IPS DF 4.7 (cell line): ENCODE results near the gene FEM1B.

Experiments used
- DNase-seq: peaks from one replicate; pipeline ENCODE4 v3.0.0-alpha.2; 2013; ENCODE audit warnings: low spot score; ENCODE audit errors: extremely low read depth

The FEM1B gene

GRCh38 chr15:68258692-68259091 lies 18.9 kb upstream of the FEM1B start:
- no peak for DNase-seq

DNA sequence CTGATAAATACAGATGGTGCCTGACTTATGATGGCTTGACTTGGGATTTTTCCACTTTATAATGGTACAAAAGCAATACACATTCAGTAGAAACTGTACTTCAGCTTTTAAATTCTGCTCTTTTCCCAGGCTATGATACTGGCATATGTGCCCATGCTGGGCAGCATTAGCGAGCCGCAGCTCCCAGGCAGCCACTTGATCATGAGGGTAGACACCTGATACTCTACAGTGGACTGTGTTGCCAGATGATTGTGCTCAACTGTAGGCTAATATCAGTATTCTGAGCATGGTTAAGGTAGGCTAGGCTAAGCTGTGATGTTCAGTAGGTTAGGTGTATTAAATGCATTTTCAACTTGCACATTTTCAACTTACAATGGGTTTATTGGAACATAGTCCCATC lies 17.7 kb upstream of the FEM1B start:
- no peak for DNase-seq

DNA sequence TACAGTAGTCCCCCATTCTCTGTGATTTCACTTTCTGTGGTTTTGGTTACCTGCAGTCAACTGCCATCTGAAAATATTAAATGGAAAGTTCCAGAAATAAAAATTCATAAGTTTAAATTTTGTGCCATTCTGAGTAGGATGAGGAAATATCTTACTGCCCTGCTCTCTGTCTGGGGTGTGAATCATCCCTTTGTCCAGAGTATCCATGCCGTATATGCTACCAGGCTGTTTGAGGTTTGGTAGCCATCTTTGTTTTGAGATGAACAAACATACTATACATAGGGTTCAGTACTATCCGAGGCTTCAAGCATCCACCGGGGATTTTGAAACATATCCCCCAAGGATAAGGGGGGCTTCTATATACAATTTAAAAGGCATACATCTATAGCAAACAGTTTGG lies 16.3 kb upstream of the FEM1B start:
- DNase-seq, result no peak

DNA sequence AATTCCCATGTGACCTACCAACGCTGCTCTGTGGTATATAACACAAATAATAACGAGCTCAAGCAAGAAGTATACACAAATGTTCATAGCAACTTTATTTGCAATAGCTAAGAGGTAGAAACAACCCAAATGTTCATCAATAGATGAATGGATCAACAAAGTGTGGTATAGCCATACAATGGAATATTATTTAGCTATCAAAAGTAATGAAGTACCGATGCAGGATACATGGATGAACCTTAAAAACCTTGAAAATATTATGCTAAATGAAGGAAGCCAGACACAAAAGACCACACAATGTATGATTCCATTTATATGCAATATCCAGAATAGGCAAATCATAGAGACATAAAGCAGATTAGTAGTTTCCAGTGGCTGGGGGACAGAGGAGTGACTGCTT lies 15.6 kb upstream of the FEM1B start:
- DNase-seq, result no peak

GRCh38 chr15:68262514-68263356 lies 14.8 kb upstream of the FEM1B start:
- no peak for DNase-seq

- no peak for DNase-seq
These were observed 13.3 kb upstream of the FEM1B start for GRCh38 chr15:68264282-68264681.

- no peak for DNase-seq
These were observed 12.5 kb upstream of the FEM1B start for GRCh38 chr15:68265081-68265480.

GRCh38 chr15:68265674-68266073 lies 11.9 kb upstream of the FEM1B start:
- DNase-seq, result no peak

DNA sequence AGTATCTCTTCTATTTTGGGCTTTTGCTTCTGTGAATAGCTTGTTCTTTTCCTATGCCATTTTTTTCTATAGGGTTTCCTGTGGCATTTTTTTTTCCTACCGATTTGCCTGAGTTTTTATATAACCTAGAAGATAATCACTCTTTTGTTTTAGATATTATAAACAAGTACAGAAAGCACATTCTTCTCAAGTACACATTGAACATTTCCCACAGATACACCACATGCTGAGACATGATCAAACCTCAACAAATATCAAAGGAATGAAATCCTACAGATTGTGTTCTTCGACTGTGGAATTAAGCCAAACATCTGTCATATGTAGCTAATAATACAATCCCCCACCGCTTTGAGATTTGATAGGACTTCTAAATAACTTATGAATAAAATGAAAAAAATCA lies 9.1 kb upstream of the FEM1B start:
- DNase-seq, result no peak

- DNase-seq, result no peak
These were observed 5.6 kb upstream of the FEM1B start for GRCh38 chr15:68271854-68272471.

- no peak for DNase-seq
These were observed 4.7 kb upstream of the FEM1B start for GRCh38 chr15:68272721-68273271.

- no peak for DNase-seq
These were observed 3.2 kb upstream of the FEM1B start for GRCh38 chr15:68274201-68274848.

DNA sequence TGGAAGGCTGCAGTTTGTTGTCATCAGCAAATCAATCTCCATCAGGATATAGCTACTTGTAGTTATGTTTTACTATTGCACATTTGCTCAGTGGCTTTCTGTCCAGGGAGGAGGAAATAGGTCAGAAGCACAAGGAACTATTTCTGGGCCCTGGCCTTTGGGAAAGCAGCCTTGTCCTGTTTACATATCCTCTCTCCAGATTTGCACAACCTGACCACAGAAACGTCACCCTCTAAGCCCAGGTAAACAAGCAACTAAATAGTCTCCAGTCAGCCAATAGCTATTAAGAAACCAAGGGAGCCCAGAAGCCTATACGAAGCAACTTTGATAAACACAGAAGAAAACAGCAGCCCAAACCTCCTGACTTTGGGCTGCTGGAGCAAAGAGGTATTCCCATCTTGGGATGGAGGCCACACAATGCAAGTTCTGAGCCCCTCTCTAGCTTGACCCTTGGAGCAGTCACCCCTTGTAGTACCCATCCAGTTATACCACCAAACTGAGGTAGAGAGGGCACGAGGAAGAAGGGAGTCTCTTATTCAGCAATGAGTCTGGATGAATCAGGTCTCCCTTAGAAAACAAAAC lies 2.3 kb upstream of the FEM1B start:
- no peak for DNase-seq

DNA sequence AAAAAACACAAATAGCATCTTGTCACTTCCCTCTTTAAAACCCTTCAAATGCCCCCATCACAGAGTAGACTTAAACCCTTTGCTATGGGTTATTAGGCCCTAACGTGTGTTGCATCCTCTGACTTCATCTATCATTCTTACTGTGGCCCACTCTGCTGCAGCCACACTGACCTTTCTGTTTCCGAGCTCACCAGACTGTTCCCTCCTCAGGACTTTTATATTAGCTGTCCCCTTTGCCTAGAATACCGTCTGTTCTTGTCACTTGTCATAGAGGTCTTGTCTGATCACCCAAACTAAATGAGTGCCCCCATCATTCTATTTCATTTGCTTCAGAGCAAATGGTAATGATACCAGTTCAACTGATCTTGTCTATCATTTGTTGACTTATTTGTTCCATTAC lies 877 bp upstream of the FEM1B start:
- no peak for DNase-seq

GRCh38 chr15:68277131-68277602 lies 378 bp upstream of the FEM1B start:
- no peak for DNase-seq

DNA sequence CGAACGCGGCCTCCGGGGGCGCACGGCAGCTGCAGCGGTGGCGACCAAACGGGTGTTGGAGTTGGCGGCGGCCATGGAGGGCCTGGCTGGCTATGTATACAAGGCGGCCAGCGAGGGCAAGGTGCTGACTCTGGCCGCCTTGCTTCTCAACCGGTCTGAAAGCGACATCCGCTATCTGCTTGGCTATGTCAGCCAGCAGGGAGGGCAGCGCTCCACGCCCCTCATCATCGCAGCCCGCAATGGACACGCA lies 725 bp downstream of the FEM1B start:
- no peak for DNase-seq

- no peak for DNase-seq
These were observed 1.3 kb downstream of the FEM1B start for GRCh38 chr15:68278595-68279405.

GRCh38 chr15:68279779-68280753 lies 2.5 kb downstream of the FEM1B start:
- no peak for DNase-seq

DNA sequence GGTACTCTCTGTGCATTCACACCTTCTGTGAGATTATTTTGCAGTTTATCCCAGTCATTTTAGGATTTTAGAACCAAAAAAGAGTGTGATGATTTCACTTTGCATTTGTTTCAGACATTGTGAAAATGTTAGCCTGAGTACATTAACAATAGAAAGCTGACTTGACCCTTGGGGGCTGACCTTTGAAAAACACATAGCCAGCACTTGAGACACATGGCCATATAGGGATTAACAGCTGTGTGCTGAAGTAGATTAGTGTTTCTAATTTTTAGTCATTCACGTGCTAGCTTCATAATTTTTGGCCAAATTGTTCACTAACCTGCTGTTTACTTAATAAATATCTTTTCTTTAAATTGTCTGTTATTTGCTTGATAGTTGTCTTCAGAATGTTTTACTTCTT lies 3.5 kb downstream of the FEM1B start:
- no peak for DNase-seq

- no peak for DNase-seq
These were observed 5.9 kb downstream of the FEM1B start for GRCh38 chr15:68283401-68283800.
